ENCODE measurements around the gene SLC4A1. TPM values are rescaled to one million over a fixed set of nuclear protein-coding genes. Genes with fewer than 3 reads are reported as not detected.

SLC4A1 gene
- total and polyA plus RNA-seq, 2 experiments from 2014 or later: not detected

- Mint-ChIP-seq H3K9me3 (no peaks in the 10 kb centered on the region), H3K27ac (no peak overlapping the region), H3K36me3 (ENCODE audit: low read depth) (peaks cover 10% of the 10 kb centered on the region), H3K27me3 (ENCODE audit: insufficient read depth, low read depth, poor library complexity) (peaks cover 46% of the 10 kb centered on the region), H3K4me1 (peaks cover 47% of the 10 kb centered on the region), H3K4me3 (peak overlapping the region; percentile 72)
- H3K4me1 ChIP-seq (ENCODE audit: insufficient read depth): peaks cover 6% of the 10 kb centered on the region; the same call in 1 of the 2 replicates
- 0 out of 2 replicates have a peak, but pooled peaks cover 3% of the 10 kb centered on the region for H4K20me1 ChIP-seq (replicated peaks; ENCODE audit: insufficient read depth)
- ATAC-seq (peak; percentile 35), DNase-seq (ENCODE audit: low spot score) (peak; percentile 87)
- H3K79me2 ChIP-seq (replicated peaks; ENCODE audit: insufficient read depth): no peaks in the 10 kb centered on the region
- H3K27ac ChIP-seq (ENCODE audit: low read depth): no peak overlapping the region
- no peaks in the 10 kb centered on the region for H3K9me2 ChIP-seq (ENCODE audit: insufficient read depth)
- TF ChIP-seq POLR2AphosphoS5 (IDR thresholded peaks at IDR 0.05; ENCODE audit: low read depth): peak; percentile 14; the same call in 1 of the 2 replicates
- TF ChIP-seq CREB1 (CRISPR knock-in tag; IDR thresholded peaks at IDR 0.05; ENCODE audit: low read depth): no peak
- no peak for TF ChIP-seq ETS1 (IDR thresholded peaks at IDR 0.05)
- no peak for TF ChIP-seq JUNB (IDR thresholded peaks at IDR 0.05; ENCODE audit: unreplicated experiment)
- H3K4me2 ChIP-seq: peak overlapping the region; percentile 97
- peak overlapping the region; percentile 58 for H3K4me3 ChIP-seq
- 0 out of 2 replicates have a peak, but pooled peaks cover 4% of the 10 kb centered on the region for H3F3A ChIP-seq (replicated peaks; ENCODE audit: low read depth)
- peak overlapping the region; percentile 90 for H2AFZ ChIP-seq
- H3K36me3 ChIP-seq (ENCODE audit: insufficient read depth): no peaks in the 10 kb centered on the region
- peaks cover 32% of the 10 kb centered on the region for H3K27me3 ChIP-seq (ENCODE audit: insufficient read depth)
These were observed 47.1 kb upstream of the SLC4A1 start for GRCh38 chr17:44314869-44315661.

DNA sequence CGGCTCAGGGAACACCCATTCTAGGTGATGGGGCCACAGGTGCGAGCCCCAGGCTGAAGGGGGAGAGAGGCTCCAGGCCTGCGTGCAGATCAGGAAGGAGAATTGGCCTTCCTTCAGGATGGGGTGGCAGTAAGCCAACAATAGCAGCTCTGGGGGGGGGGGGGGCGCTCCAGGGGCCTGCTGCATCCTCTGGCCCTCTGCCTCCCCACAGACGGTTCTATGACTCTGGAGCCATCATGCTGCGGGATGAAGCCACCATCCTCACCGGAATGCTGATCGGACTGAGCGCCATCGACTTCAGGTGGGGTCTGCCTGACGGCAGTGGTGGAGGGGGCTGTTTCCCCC is 46.6 kb upstream of the SLC4A1 start:
- ATAC-seq: no peak
- peaks cover 52% of the 10 kb centered on the region for H3K4me1 Mint-ChIP-seq
- Histone ChIP-seq H3K79me2 (replicated peaks; ENCODE audit: insufficient read depth) (no peaks in the 10 kb centered on the region), H3K36me3 (ENCODE audit: insufficient read depth) (no peaks in the 10 kb centered on the region), H3F3A (replicated peaks; ENCODE audit: low read depth) (0 out of 2 replicates have a peak, but pooled peaks cover 4% of the 10 kb centered on the region), H3K27ac (ENCODE audit: low read depth) (no peak overlapping the region), H3K4me3 (peak overlapping the region; percentile 58), H3K27me3 (ENCODE audit: insufficient read depth) (peaks cover 32% of the 10 kb centered on the region), H3K4me2 (peak overlapping the region; percentile 92), H3K4me1 (ENCODE audit: insufficient read depth) (peaks cover 8% of the 10 kb centered on the region; the same call in 1 of the 2 replicates), H4K20me1 (replicated peaks; ENCODE audit: insufficient read depth) (0 out of 2 replicates have a peak, but pooled peaks cover 3% of the 10 kb centered on the region), H2AFZ (no peak overlapping the region; the same call in 1 of the 2 replicates), H3K9me2 (ENCODE audit: insufficient read depth) (no peaks in the 10 kb centered on the region)
- H3K27ac Mint-ChIP-seq: no peak overlapping the region
- H3K36me3 Mint-ChIP-seq (ENCODE audit: low read depth): peaks cover 6% of the 10 kb centered on the region
- no peak for DNase-seq (ENCODE audit: low spot score)
- H3K9me3 Mint-ChIP-seq: no peaks in the 10 kb centered on the region
- H3K27me3 Mint-ChIP-seq (ENCODE audit: insufficient read depth, low read depth, poor library complexity): peaks cover 49% of the 10 kb centered on the region
- TF ChIP-seq CTCF (conservative IDR thresholded peaks at IDR 0.05; ENCODE audit: low read depth in 2 of 2) (no peak), STAT1 (IDR thresholded peaks at IDR 0.05; ENCODE audit: unreplicated experiment) (no peak), NANOG (IDR thresholded peaks at IDR 0.05; ENCODE audit: borderline replicate concordance) (no peak), CREB1 (CRISPR knock-in tag; IDR thresholded peaks at IDR 0.05; ENCODE audit: low read depth) (no peak)
- H3K4me3 Mint-ChIP-seq: peak overlapping the region; percentile 71

Data from GM23338 (cell line).